ENCODE measurements around the gene EPHB4. TPM values are rescaled to one million over a fixed set of nuclear protein-coding genes. Genes with fewer than 3 reads are reported as not detected.

Gene EPHB4
- total RNA-seq, 1 experiment from 2014 or later: 104 TPM

- BruUV-seq (replicated peaks): no TSS peak
These were observed 33.6 kb upstream of the EPHB4 start for GRCh38 chr7:100860702-100861615.

GRCh38 chr7:100859856-100860255, 32.5 kb upstream of the EPHB4 start:
- no TSS peak for BruUV-seq (replicated peaks)
- POLR2A ChIA-PET (ENCODE audit: unreplicated experiment): no interaction called here
- Histone ChIP-seq H3K9me2 (replicated peaks; ENCODE audit: low read length) (no peaks in the 10 kb centered on the region), H3K27ac (ENCODE audit: low read length) (no peak overlapping the region), H3K27me3 (ENCODE audit: low read length) (no peaks in the 10 kb centered on the region), H3K79me2 (ENCODE audit: low read length) (0 out of 2 replicates have a peak, but pooled peaks cover 9% of the 10 kb centered on the region), H3K36me3 (ENCODE audit: low read depth, low read length) (peaks cover 15% of the 10 kb centered on the region), H2AFZ (ENCODE audit: low read length) (no peak overlapping the region), H3K4me2 (ENCODE audit: low read length) (no peak overlapping the region), H3F3A (ENCODE audit: low read length, unreplicated experiment) (no peaks in the 10 kb centered on the region), H3K4me1 (ENCODE audit: insufficient read depth, low read length) (peaks cover 6% of the 10 kb centered on the region), H4K20me1 (ENCODE audit: low read length) (no peaks in the 10 kb centered on the region), H3K9me3 (ENCODE audit: low read length) (no peaks in the 10 kb centered on the region), H3K9ac (ENCODE audit: low read length) (no peak overlapping the region), H3K4me3 (ENCODE audit: low read length) (no peak overlapping the region)
- intact Hi-C loops (cut with micrococcal nuclease): loop anchor here (10.0 kb wide), 1 partner anchor 395 kb away; the partner anchor contains the start of gene SPACDR
- TF ChIP-seq EZH2phosphoT487 (IDR thresholded peaks at IDR 0.05; ENCODE audit: borderline replicate concordance, low read length): no peak
- no peak for TF ChIP-seq EZH2 (IDR thresholded peaks at IDR 0.05; ENCODE audit: low read length, unreplicated experiment)
- TF ChIP-seq, protein P1, sequence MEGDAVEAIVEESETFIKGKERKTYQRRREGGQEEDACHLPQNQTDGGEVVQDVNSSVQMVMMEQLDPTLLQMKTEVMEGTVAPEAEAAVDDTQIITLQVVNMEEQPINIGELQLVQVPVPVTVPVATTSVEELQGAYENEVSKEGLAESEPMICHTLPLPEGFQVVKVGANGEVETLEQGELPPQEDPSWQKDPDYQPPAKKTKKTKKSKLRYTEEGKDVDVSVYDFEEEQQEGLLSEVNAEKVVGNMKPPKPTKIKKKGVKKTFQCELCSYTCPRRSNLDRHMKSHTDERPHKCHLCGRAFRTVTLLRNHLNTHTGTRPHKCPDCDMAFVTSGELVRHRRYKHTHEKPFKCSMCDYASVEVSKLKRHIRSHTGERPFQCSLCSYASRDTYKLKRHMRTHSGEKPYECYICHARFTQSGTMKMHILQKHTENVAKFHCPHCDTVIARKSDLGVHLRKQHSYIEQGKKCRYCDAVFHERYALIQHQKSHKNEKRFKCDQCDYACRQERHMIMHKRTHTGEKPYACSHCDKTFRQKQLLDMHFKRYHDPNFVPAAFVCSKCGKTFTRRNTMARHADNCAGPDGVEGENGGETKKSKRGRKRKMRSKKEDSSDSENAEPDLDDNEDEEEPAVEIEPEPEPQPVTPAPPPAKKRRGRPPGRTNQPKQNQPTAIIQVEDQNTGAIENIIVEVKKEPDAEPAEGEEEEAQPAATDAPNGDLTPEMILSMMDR (conservative IDR thresholded peaks at IDR 0.05; ENCODE audit: low read depth, low read length): no peak
- CTCF ChIA-PET: no interaction called here
- DNase-seq: no peak
- ATAC-seq: no peak

More at GRCh38 chr7:100860702-100861615, 33.6 kb upstream of the EPHB4 start:
- Histone ChIP-seq H3K36me3 (ENCODE audit: low read depth, low read length) (peaks cover 15% of the 10 kb centered on the region), H3K9ac (ENCODE audit: low read length) (no peak overlapping the region), H3K4me3 (ENCODE audit: low read length) (no peak overlapping the region), H3F3A (ENCODE audit: low read length, unreplicated experiment) (no peaks in the 10 kb centered on the region), H3K79me2 (ENCODE audit: low read length) (no peaks in the 10 kb centered on the region), H4K20me1 (ENCODE audit: low read length) (no peaks in the 10 kb centered on the region), H3K27ac (ENCODE audit: low read length) (no peak overlapping the region), H3K9me2 (replicated peaks; ENCODE audit: low read length) (no peaks in the 10 kb centered on the region), H3K9me3 (ENCODE audit: low read length) (no peaks in the 10 kb centered on the region), H3K27me3 (ENCODE audit: low read length) (no peaks in the 10 kb centered on the region), H3K4me2 (ENCODE audit: low read length) (no peak overlapping the region), H3K4me1 (ENCODE audit: insufficient read depth, low read length) (peaks cover 15% of the 10 kb centered on the region), H2AFZ (ENCODE audit: low read length) (no peak overlapping the region)
- POLR2A ChIA-PET (ENCODE audit: unreplicated experiment): no interaction called here
- DNase-seq: no peak
- no peak for TF ChIP-seq EZH2 (IDR thresholded peaks at IDR 0.05; ENCODE audit: low read length, unreplicated experiment)
- TF ChIP-seq, protein P1 (conservative IDR thresholded peaks at IDR 0.05; ENCODE audit: low read depth, low read length): no peak
- TF ChIP-seq EZH2phosphoT487 (IDR thresholded peaks at IDR 0.05; ENCODE audit: borderline replicate concordance, low read length): no peak
- CTCF ChIA-PET: no interaction called here
- intact Hi-C loops (cut with micrococcal nuclease): no loop called here
- ATAC-seq: no peak

DNA sequence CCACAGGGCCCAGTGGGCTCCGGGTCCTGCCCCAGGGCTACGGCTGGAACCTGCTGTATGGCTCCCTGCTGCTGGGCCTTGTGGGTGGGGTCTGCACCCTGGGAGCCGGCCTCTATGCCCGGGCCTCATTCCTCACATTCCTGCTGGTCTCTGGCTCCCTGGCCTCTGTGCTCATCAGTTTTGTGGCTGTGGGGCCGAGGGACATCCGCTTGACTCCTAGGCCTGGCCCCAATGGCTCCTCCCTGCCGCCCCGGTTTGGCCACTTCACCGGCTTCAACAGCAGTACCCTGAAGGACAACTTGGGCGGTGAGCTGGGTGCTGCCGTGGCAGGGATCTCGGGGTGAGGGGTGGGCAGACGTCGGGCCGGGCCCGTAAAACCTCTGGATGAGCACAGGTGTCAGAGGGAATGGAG, 29.6 kb upstream of the EPHB4 start:
- Histone ChIP-seq H3K9me3 (ENCODE audit: low read length) (no peaks in the 10 kb centered on the region), H3K4me2 (ENCODE audit: low read length) (no peak overlapping the region), H4K20me1 (ENCODE audit: low read length) (no peaks in the 10 kb centered on the region), H2AFZ (ENCODE audit: low read length) (no peak overlapping the region), H3K27ac (ENCODE audit: low read length) (no peak overlapping the region), H3K4me3 (ENCODE audit: low read length) (no peak overlapping the region), H3K36me3 (ENCODE audit: low read depth, low read length) (peaks cover 11% of the 10 kb centered on the region), H3K9me2 (replicated peaks; ENCODE audit: low read length) (no peaks in the 10 kb centered on the region), H3K79me2 (ENCODE audit: low read length) (peaks cover 30% of the 10 kb centered on the region), H3K4me1 (ENCODE audit: insufficient read depth, low read length) (peaks cover 8% of the 10 kb centered on the region; the same call in 1 of the 2 replicates), H3K9ac (ENCODE audit: low read length) (no peak overlapping the region), H3K27me3 (ENCODE audit: low read length) (no peaks in the 10 kb centered on the region), H3F3A (ENCODE audit: low read length, unreplicated experiment) (no peaks in the 10 kb centered on the region)
- ChIA-PET POLR2A (ENCODE audit: unreplicated experiment) (interaction anchor here (0.6 kb wide), 1 partner anchor 164 kb away, joined by 4 read pairs; no protein-coding TSS in a partner anchor), CTCF (no interaction called here)
- TF ChIP-seq EZH2phosphoT487 (IDR thresholded peaks at IDR 0.05; ENCODE audit: borderline replicate concordance, low read length): no peak
- TF ChIP-seq, protein P1 (conservative IDR thresholded peaks at IDR 0.05; ENCODE audit: low read depth, low read length): no peak
- TF ChIP-seq EZH2 (IDR thresholded peaks at IDR 0.05; ENCODE audit: low read length, unreplicated experiment): no peak
- DNase-seq (no peak), ATAC-seq (no peak)
- no TSS peak for BruUV-seq (replicated peaks)
- intact Hi-C loops (cut with micrococcal nuclease): loop anchor here (10.0 kb wide), 1 partner anchor 392 kb away; the partner anchor contains the start of gene SPACDR

Data from PC-3 (cell line).